ENCODE measurements around the gene ANKRD10.
"Not testable (repeated sequence)": the region's sequence is repeated elsewhere in the genome, so short reads cannot be mapped to it uniquely, and the experiment has no call there.

The ANKRD10 gene

GRCh38 chr13:110860983-110861382 lies 53.9 kb downstream of the ANKRD10 start:
- no peak for DNase-seq

GRCh38 chr13:110856942-110857835 lies 57.7 kb downstream of the ANKRD10 start:
- no peak for DNase-seq

GRCh38 chr13:110855363-110855762 lies 59.5 kb downstream of the ANKRD10 start:
- no peak for DNase-seq

- DNase-seq: no peak
Observed at GRCh38 chr13:110854866-110855265, 60.0 kb downstream of the ANKRD10 start.

- no peak for DNase-seq
Observed at GRCh38 chr13:110853235-110853721, 61.6 kb downstream of the ANKRD10 start.

- no peak for DNase-seq
Observed at GRCh38 chr13:110850840-110851239, 64.0 kb downstream of the ANKRD10 start.

GRCh38 chr13:110850006-110850405 lies 64.9 kb downstream of the ANKRD10 start:
- no peak for DNase-seq

GRCh38 chr13:110845520-110845919 lies 69.3 kb downstream of the ANKRD10 start:
- no peak for DNase-seq

- no peak for DNase-seq
Observed at GRCh38 chr13:110841846-110842245, 73.0 kb downstream of the ANKRD10 start.

GRCh38 chr13:110841406-110841805 lies 73.5 kb downstream of the ANKRD10 start:
- DNase-seq: no peak

GRCh38 chr13:110838867-110839538 lies 75.9 kb downstream of the ANKRD10 start:
- DNase-seq: no peak

- DNase-seq: no peak
Observed at GRCh38 chr13:110838116-110838515, 76.8 kb downstream of the ANKRD10 start.

- not testable (repeated sequence) for DNase-seq
Observed at GRCh38 chr13:110837397-110838061, 77.3 kb downstream of the ANKRD10 start.

- no peak for DNase-seq
Observed at GRCh38 chr13:110836605-110836903, 78.3 kb downstream of the ANKRD10 start.

- no peak for DNase-seq
Observed at GRCh38 chr13:110835721-110836604, 78.9 kb downstream of the ANKRD10 start.

- no peak for DNase-seq
Observed at GRCh38 chr13:110834572-110834971, 80.3 kb downstream of the ANKRD10 start.

- DNase-seq: no peak
Observed at GRCh38 chr13:110832531-110832930, 82.3 kb downstream of the ANKRD10 start.

- no peak for DNase-seq
Observed at GRCh38 chr13:110832205-110832479, 82.7 kb downstream of the ANKRD10 start.

- no peak for DNase-seq
Observed at GRCh38 chr13:110831437-110832204, 83.2 kb downstream of the ANKRD10 start.

- no peak for DNase-seq
Observed at GRCh38 chr13:110830800-110831371, 84.0 kb downstream of the ANKRD10 start.

GRCh38 chr13:110830331-110830730 lies 84.5 kb downstream of the ANKRD10 start:
- no peak for DNase-seq

GRCh38 chr13:110829486-110829885 lies 85.4 kb downstream of the ANKRD10 start:
- DNase-seq: no peak

Data from fibroblast of skin of right biceps (primary cell).